Panc1 (cell line): ENCODE results near the gene OR52E8. TPM values are rescaled to one million over a fixed set of nuclear protein-coding genes. Genes with fewer than 3 reads are reported as not detected.

Experiments
- ATAC-seq: fragments of 200-7000 bp; cut with Tn5 transposase; 2 replicates; pipeline ENCODE4 v1.9.1; 2020; ENCODE audit warnings: mild to moderate bottlenecking, moderate library complexity
- Bru-seq: library from RNA; stranded (reverse); fragments of 400-500 nt; gene quantifications from one replicate; lab custom pipeline; 2021; lab: Mats Ljungman, UMichigan
- BruChase-seq, 2 experiments: library from RNA; stranded (reverse); fragments of 400-500 nt; gene quantifications; one replicate each; lab custom pipeline; 2021; lab: Mats Ljungman, UMichigan
- BruUV-seq: library from RNA; stranded (reverse); fragments of 400-500 nt; replicated peaks from 2 replicates; lab custom pipeline; 2021; lab: Mats Ljungman, UMichigan
- CTCF ChIA-PET: fragments of 300-600 bp; sonication (Branson Sonifier 250); formaldehyde crosslinking; loops from one replicate; lab custom pipeline; 2022; ENCODE audit warnings: antibody characterized with exemption; lab: Charles Lee
- POLR2A ChIA-PET: fragments of 300-600 bp; sonication (Branson Sonifier 250); formaldehyde crosslinking; loops from one replicate; lab custom pipeline; 2022; ENCODE audit warnings: antibody characterized with exemption; lab: Charles Lee
- DNase-seq: peaks from one replicate; pipeline ENCODE4 v3.0.0-alpha.2; 2010; ENCODE audit warnings: low read depth, low spot score
- H3K27ac ChIP-seq: 2 replicates; pipeline ENCODE4 v1.5.1; 2011; ENCODE audit warnings: mild to moderate bottlenecking, low read length, inconsistent platforms
- H3K27me3 ChIP-seq: fragments of 200-500 bp; sonication (Bioruptor generic); 2 replicates; pipeline ENCODE4 v1.6.0; 2014; ENCODE audit warnings: low read length, inconsistent platforms; ENCODE audit not compliant: control insufficient read depth, insufficient read depth
- H3K36me3 ChIP-seq: fragments of 200-500 bp; sonication (Bioruptor generic); 2 replicates; pipeline ENCODE4 v1.5.1; 2014; ENCODE audit warnings: inconsistent platforms, mild to moderate bottlenecking, low read length, moderate library complexity; ENCODE audit not compliant: control insufficient read depth, insufficient read depth
- H3K4me1 ChIP-seq: 2 replicates; pipeline ENCODE4 v1.5.1; 2011; ENCODE audit warnings: inconsistent platforms, mild to moderate bottlenecking, low read length, moderate library complexity; ENCODE audit not compliant: control insufficient read depth, insufficient read depth
- H3K4me3 ChIP-seq, 2 experiments: 2 replicates each; pipeline ENCODE4 v1.5.1; 2011 to 2012; ENCODE audit warnings: low read depth in 2 of 2, low read length in 2 of 2, mild to moderate bottlenecking in 2 of 2, inconsistent platforms in 1 of 2, moderate library complexity in 1 of 2
- H3K9me3 ChIP-seq: fragments of 200-500 bp; sonication (Bioruptor generic); 2 replicates; pipeline ENCODE4 v1.5.1; 2014; ENCODE audit warnings: low read depth, mild to moderate bottlenecking, inconsistent platforms, low read length, moderate library complexity; ENCODE audit not compliant: control insufficient read depth, insufficient read depth
- CTCF ChIP-seq: fragments of 450-650 bp; IDR thresholded peaks from 2 replicates; pipeline ENCODE4 v1.5.1; 2017; ENCODE audit warnings: mild to moderate bottlenecking
- POLR2AphosphoS5 ChIP-seq: IDR thresholded peaks from 2 replicates; pipeline ENCODE4 v1.6.1; 2012; ENCODE audit warnings: mild to moderate bottlenecking, low read depth, low read length, moderate library complexity
- REST ChIP-seq, 2 experiments: IDR thresholded peaks; 2 replicates each; pipeline ENCODE4 v1.6.1; 2011 to 2012; ENCODE audit warnings: low read depth in 2 of 2, control low read depth in 1 of 2, low read length in 1 of 2, mild to moderate bottlenecking in 1 of 2, moderate library complexity in 1 of 2; ENCODE audit not compliant: insufficient read depth in 1 of 2
- SIN3A ChIP-seq: IDR thresholded peaks from 2 replicates; pipeline ENCODE4 v1.6.1; 2012; ENCODE audit warnings: low read depth, mild to moderate bottlenecking, low read length, moderate library complexity, borderline replicate concordance; ENCODE audit not compliant: insufficient read depth
- TCF7L2 ChIP-seq: IDR thresholded peaks from 2 replicates; pipeline ENCODE4 v1.6.1; 2011; ENCODE audit warnings: mild to moderate bottlenecking, low read depth, low read length, inconsistent platforms
- in situ Hi-C: cut with HindIII; loops from 2 replicates; pipeline ENCODE4 v1.10.0; 2016; ENCODE audit warnings: low sequenced_read_pairs, low pct_unique_long_range_greater_than_20kb
- intact Hi-C: fragments of 100-400 bp; cut with micrococcal nuclease; formaldehyde crosslinking; loops from one replicate; pipeline ENCODE4 v1.10.0; 2022; ENCODE audit not compliant: unreplicated experiment
- long read RNA-seq: library from polyadenylated mRNA; unstranded; transcript quantifications from one replicate; pipeline ENCODE4 v2.0.0, GENCODE V29; 2021; ENCODE audit not compliant: unreplicated experiment
- polyA plus RNA-seq: library from polyadenylated mRNA; unstranded; fragments of >200 nt; gene quantifications from one replicate; pipeline ENCODE4 v1.2.1, GENCODE V29; 2012; ENCODE audit warnings: missing spikeins; ENCODE audit not compliant: insufficient read length
- total RNA-seq: library from RNA; stranded (reverse); gene quantifications from one replicate; pipeline ENCODE4 v1.2.1, GENCODE V29; 2021; ENCODE audit not compliant: unreplicated experiment

Gene OR52E8
- total RNA-seq (not detected), Bru-seq, nascent RNA (not detected), BruChase-seq, experiment 1, labeled RNA remaining after a 2-hour chase (not detected), BruChase-seq, experiment 2, labeled RNA remaining after a 6-hour chase (not detected)
- polyA plus RNA-seq: not detected
- long read RNA-seq: 0 reads

GRCh38 chr11:5857590-5857989, at the start of gene OR52E8:
OR52E8 (minus strand) TSS chr11:5857690; CDS start chr11:5857690, 0 bp downstream.
- Histone ChIP-seq H3K27me3 (no peaks in the 10 kb centered on the region), H3K4me1 (no peaks in the 10 kb centered on the region), H3K4me3 (no peak within 1 kb of the TSS), H3K9me3 (no peaks in the 10 kb centered on the region), H3K36me3 (no peaks in the 10 kb centered on the region), H3K27ac (no peak within 1 kb of the TSS)
- ChIA-PET POLR2A (no interaction called here), CTCF (no interaction called here)
- intact Hi-C loops (no loop called here), in situ Hi-C loops (no loop called here)
- DNase-seq: no peak
- no TSS peak for BruUV-seq
- TF ChIP-seq CTCF (no peak), REST (IDR thresholded peaks at IDR 0.05; ENCODE audit: insufficient read depth in 1 of 2, low read depth in 2 of 2, low read length in 1 of 2) (no peak), TCF7L2 (no peak), SIN3A (no peak), POLR2AphosphoS5 (no peak)
- no peak for ATAC-seq

- no peak for TF ChIP-seq SIN3A
- ATAC-seq (no peak), DNase-seq (no peak)
- Histone ChIP-seq H3K9me3 (no peaks in the 10 kb centered on the region), H3K4me3 (no peak overlapping the region), H3K27ac (no peak overlapping the region), H3K36me3 (no peaks in the 10 kb centered on the region), H3K27me3 (no peaks in the 10 kb centered on the region), H3K4me1 (no peaks in the 10 kb centered on the region)
- intact Hi-C loops (no loop called here), in situ Hi-C loops (no loop called here)
- BruUV-seq: no TSS peak
- POLR2A ChIA-PET: no interaction called here
- CTCF ChIA-PET: no interaction called here
These were observed 42.0 kb upstream of the OR52E8 start for GRCh38 chr11:5899534-5899933.

GRCh38 chr11:5892908-5893307, 35.4 kb upstream of the OR52E8 start, which contains the start of gene OR52E5:
OR52E5 (plus strand) TSS chr11:5893208; CDS start chr11:5900777, 7,569 bp downstream.
- ATAC-seq: no peak
- intact Hi-C loops: loop anchor here (5.0 kb wide), 1 partner anchor 691 kb away; the partner anchor contains the start of gene OR51V1

More at GRCh38 chr11:5892908-5893307, 35.4 kb upstream of the OR52E8 start, which contains the start of gene OR52E5:
- Histone ChIP-seq H3K4me1 (no peaks in the 10 kb centered on the region), H3K27ac (no peak within 1 kb of the TSS), H3K27me3 (peaks cover 3% of the 10 kb centered on the region), H3K9me3 (no peaks in the 10 kb centered on the region), H3K4me3 (no peak within 1 kb of the TSS), H3K36me3 (no peaks in the 10 kb centered on the region)
- TF ChIP-seq REST (IDR thresholded peaks at IDR 0.05; ENCODE audit: insufficient read depth in 1 of 2, low read depth in 2 of 2, low read length in 1 of 2): no peak
- TF ChIP-seq POLR2AphosphoS5: no peak
- no peak for TF ChIP-seq TCF7L2
- no peak for TF ChIP-seq CTCF
- no peak for TF ChIP-seq SIN3A
- no TSS peak for BruUV-seq
- ChIA-PET POLR2A (no interaction called here), CTCF (interaction anchor here (0.6 to 0.7 kb wide), 2 partner anchors 155 to 293 kb away, joined by 3 to 4 read pairs; no protein-coding TSS in a partner anchor)
- in situ Hi-C loops: no loop called here
- DNase-seq: no peak
